WTC11 (cell line): Measurements from ENCODE around the gene IFIT3. TPM values are rescaled to one million over a fixed set of nuclear protein-coding genes. Genes with fewer than 3 reads are reported as not detected.

Experiments
- ATAC-seq: fragments of 200-7000 bp; cut with Tn5 transposase; 2 replicates; pipeline ENCODE4 v1.10.0; 2021; ENCODE audit warnings: mild to moderate bottlenecking, moderate library complexity
- CTCF ChIA-PET: fragments of 300-600 bp; sonication (Branson Sonifier 250); formaldehyde crosslinking; loops from one replicate; lab custom pipeline; 2021; ENCODE audit warnings: antibody characterized with exemption; lab: Charles Lee
- POLR2A ChIA-PET: fragments of 350-600 bp; sonication (Branson Sonifier 250); formaldehyde crosslinking; loops from one replicate; lab custom pipeline; 2021; ENCODE audit warnings: antibody characterized with exemption; lab: Charles Lee
- DNase-seq: peaks from one replicate; pipeline ENCODE4 v3.0.0; 2021; ENCODE audit warnings: low spot score
- H3K27ac Mint-ChIP-seq: 2 replicates; pipeline ENCODE4 v1.8.0; 2021; ENCODE audit warnings: mixed read lengths
- H3K27me3 Mint-ChIP-seq: 2 replicates; pipeline ENCODE4 v1.8.0; 2021; ENCODE audit warnings: low read depth, mild to moderate bottlenecking, moderate library complexity, mixed read lengths
- H3K36me3 Mint-ChIP-seq: 2 replicates; pipeline ENCODE4 v1.8.0; 2021; ENCODE audit warnings: mixed read lengths
- H3K4me1 Mint-ChIP-seq: 2 replicates; pipeline ENCODE4 v1.8.0; 2022; ENCODE audit warnings: mixed read lengths
- H3K4me3 Mint-ChIP-seq: 2 replicates; pipeline ENCODE4 v1.8.0; 2021; ENCODE audit warnings: mild to moderate bottlenecking, moderate library complexity, mixed read lengths
- H3K9me3 Mint-ChIP-seq: 2 replicates; pipeline ENCODE4 v1.8.0; 2021; ENCODE audit warnings: mixed read lengths
- ATF1 ChIP-seq: sonication (generic); formaldehyde crosslinking; IDR thresholded peaks from 2 replicates; pipeline ENCODE4 v1.8.1; 2023; ENCODE audit warnings: mild to moderate bottlenecking, moderate library complexity, missing genetic modification reagents
- ELF4 ChIP-seq: sonication (generic); formaldehyde crosslinking; IDR thresholded peaks from 2 replicates; pipeline ENCODE4 v1.8.1; 2022; ENCODE audit warnings: low read depth, mild to moderate bottlenecking, moderate library complexity, missing genetic modification reagents
- EMX1 ChIP-seq: fragments of 250-450 bp; sonication (Bioruptor Pico); IDR thresholded peaks from 2 replicates; pipeline ENCODE4 v1.8.0; 2021; ENCODE audit warnings: mild to moderate bottlenecking
- GRHL2 ChIP-seq: fragments of 250-450 bp; sonication (Bioruptor Pico); IDR thresholded peaks from 2 replicates; pipeline ENCODE4 v1.8.0; 2022; ENCODE audit warnings: mild to moderate bottlenecking, moderate library complexity; ENCODE audit not compliant: insufficient replicate concordance, severe bottlenecking
- KAT7 ChIP-seq: sonication (generic); formaldehyde crosslinking; IDR thresholded peaks from 2 replicates; pipeline ENCODE4 v1.8.1; 2023; ENCODE audit warnings: missing genetic modification reagents, mild to moderate bottlenecking, borderline replicate concordance
- NFATC4 ChIP-seq: fragments of 250-450 bp; sonication (Bioruptor Pico); IDR thresholded peaks from 2 replicates; pipeline ENCODE4 v1.9.0; 2021; ENCODE audit warnings: mild to moderate bottlenecking
- NFE2L1 ChIP-seq: sonication (generic); formaldehyde crosslinking; IDR thresholded peaks from 2 replicates; pipeline ENCODE4 v1.8.1; 2023; ENCODE audit warnings: missing genetic modification reagents
- NR1H2 ChIP-seq: sonication (generic); formaldehyde crosslinking; IDR thresholded peaks from 2 replicates; pipeline ENCODE4 v1.9.0; 2021; ENCODE audit warnings: mild to moderate bottlenecking, moderate library complexity, missing genetic modification reagents
- OVOL2 ChIP-seq: fragments of 250-450 bp; sonication (Bioruptor Pico); IDR thresholded peaks from 2 replicates; pipeline ENCODE4 v1.9.0; 2021; ENCODE audit warnings: mild to moderate bottlenecking, borderline replicate concordance
- TP53 ChIP-seq: sonication (generic); formaldehyde crosslinking; IDR thresholded peaks from 2 replicates; pipeline ENCODE4 v1.8.1; 2023; ENCODE audit warnings: mild to moderate bottlenecking, missing genetic modification reagents
- ZNF416 ChIP-seq: fragments of 250-450 bp; sonication (Bioruptor Pico); IDR thresholded peaks from 2 replicates; pipeline ENCODE4 v1.9.0; 2021; ENCODE audit warnings: mild to moderate bottlenecking, inconsistent platforms
- ZNF423 ChIP-seq: fragments of 250-450 bp; sonication (Bioruptor Pico); IDR thresholded peaks from 2 replicates; pipeline ENCODE4 v2.1.2; 2022; ENCODE audit warnings: mild to moderate bottlenecking, moderate library complexity
- total RNA-seq: library from RNA; stranded (reverse); gene quantifications from 3 replicates; pipeline ENCODE4 v1.2.3, GENCODE V29; 2021
- TF ChIP-seq, protein P1 (sequence below): sonication (generic); formaldehyde crosslinking; IDR thresholded peaks from 2 replicates; pipeline ENCODE4 v1.8.1; 2022; ENCODE audit warnings: low read depth, missing genetic modification reagents, borderline replicate concordance
- TF ChIP-seq, protein P2 (sequence below): sonication (generic); formaldehyde crosslinking; IDR thresholded peaks from 2 replicates; pipeline ENCODE4 v1.8.0; 2022; ENCODE audit warnings: mild to moderate bottlenecking, missing genetic modification reagents
- TF ChIP-seq, protein P3 (sequence below): sonication (generic); formaldehyde crosslinking; IDR thresholded peaks from 2 replicates; pipeline ENCODE4 v1.8.1; 2023; ENCODE audit warnings: mild to moderate bottlenecking, missing genetic modification reagents
- TF ChIP-seq, protein P4 (sequence below): sonication (generic); formaldehyde crosslinking; IDR thresholded peaks from 2 replicates; pipeline ENCODE4 v1.8.1; 2022; ENCODE audit warnings: low read depth, mild to moderate bottlenecking, moderate library complexity, missing genetic modification reagents, borderline replicate concordance
- TF ChIP-seq, protein P5 (sequence below): sonication (generic); formaldehyde crosslinking; IDR thresholded peaks from 2 replicates; pipeline ENCODE4 v1.8.1; 2022; ENCODE audit warnings: missing genetic modification reagents, borderline replicate concordance
- TF ChIP-seq, protein P6 (sequence below): fragments of 250-450 bp; sonication (Bioruptor Pico); IDR thresholded peaks from 2 replicates; pipeline ENCODE4 v1.9.0; 2021; ENCODE audit warnings: moderate library complexity, mild to moderate bottlenecking, inconsistent platforms, borderline replicate concordance
- TF ChIP-seq, protein P7 (sequence below): sonication (generic); formaldehyde crosslinking; IDR thresholded peaks from 2 replicates; pipeline ENCODE4 v1.8.0; 2022; ENCODE audit warnings: missing genetic modification reagents
- TF ChIP-seq, protein P8 (sequence below): sonication (generic); formaldehyde crosslinking; IDR thresholded peaks from 2 replicates; pipeline ENCODE4 v1.8.0; 2022; ENCODE audit warnings: mild to moderate bottlenecking, missing genetic modification reagents

IFIT3 gene
- total RNA-seq, 1 experiment from 2014 or later, result 0.42 TPM

DNA sequence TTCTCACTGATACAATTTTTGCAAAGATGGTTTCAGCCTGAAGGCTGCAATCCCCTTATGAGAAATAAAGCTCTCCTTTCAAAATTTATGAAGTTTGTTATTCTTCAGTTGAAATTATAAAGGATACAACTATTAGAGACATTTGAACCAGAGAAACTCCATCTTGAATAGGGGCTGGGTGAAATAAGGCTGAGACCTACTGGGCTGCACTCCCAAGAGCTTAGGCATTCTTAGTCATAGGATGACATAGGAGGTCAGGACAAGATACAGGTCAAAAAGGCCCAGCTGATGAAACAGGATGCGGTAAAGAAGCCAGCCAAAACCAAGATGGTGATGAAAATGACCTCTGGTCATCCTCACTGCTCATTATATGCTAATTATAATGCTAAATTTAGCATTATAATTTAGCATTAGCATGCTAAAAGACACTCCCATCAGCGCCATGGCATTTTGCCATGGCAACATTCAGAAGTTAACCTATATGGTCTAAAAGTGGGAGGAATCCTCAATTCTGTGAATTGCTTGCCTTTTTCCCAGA, 27.7 kb downstream of the IFIT3 start (continued):
- TF ChIP-seq NR1H2 (CRISPR knock-in tag) (no peak), EMX1 (CRISPR knock-in tag) (no peak)
- TF ChIP-seq, protein P1, sequence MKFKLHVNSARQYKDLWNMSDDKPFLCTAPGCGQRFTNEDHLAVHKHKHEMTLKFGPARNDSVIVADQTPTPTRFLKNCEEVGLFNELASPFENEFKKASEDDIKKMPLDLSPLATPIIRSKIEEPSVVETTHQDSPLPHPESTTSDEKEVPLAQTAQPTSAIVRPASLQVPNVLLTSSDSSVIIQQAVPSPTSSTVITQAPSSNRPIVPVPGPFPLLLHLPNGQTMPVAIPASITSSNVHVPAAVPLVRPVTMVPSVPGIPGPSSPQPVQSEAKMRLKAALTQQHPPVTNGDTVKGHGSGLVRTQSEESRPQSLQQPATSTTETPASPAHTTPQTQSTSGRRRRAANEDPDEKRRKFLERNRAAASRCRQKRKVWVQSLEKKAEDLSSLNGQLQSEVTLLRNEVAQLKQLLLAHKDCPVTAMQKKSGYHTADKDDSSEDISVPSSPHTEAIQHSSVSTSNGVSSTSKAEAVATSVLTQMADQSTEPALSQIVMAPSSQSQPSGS (CRISPR knock-in tag), result no peak
- TF ChIP-seq, protein P2, sequence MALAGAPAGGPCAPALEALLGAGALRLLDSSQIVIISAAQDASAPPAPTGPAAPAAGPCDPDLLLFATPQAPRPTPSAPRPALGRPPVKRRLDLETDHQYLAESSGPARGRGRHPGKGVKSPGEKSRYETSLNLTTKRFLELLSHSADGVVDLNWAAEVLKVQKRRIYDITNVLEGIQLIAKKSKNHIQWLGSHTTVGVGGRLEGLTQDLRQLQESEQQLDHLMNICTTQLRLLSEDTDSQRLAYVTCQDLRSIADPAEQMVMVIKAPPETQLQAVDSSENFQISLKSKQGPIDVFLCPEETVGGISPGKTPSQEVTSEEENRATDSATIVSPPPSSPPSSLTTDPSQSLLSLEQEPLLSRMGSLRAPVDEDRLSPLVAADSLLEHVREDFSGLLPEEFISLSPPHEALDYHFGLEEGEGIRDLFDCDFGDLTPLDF, result no peak
- TF ChIP-seq, all 79 proteins: peak for 0

DNA sequence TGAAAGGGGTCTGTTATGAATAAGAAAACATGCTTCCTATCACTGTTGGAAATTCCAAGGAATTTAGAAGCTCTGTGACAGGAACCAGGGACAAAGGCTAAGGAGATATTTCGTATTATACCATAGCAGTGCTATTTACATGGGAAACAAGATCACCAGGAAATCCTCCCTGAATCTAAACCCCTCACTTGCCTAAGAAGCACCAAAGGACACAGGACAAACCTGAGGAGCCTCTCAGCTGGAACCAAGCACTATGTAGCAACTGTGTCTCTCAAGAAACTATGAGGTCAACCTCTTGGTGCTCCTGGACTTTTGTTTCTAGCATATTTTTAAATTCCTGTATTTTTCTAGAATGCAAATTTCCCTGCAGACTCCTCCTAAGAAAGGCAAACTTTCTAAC, 29.3 kb downstream of the IFIT3 start:
- Mint-ChIP-seq H3K27ac (no peak overlapping the region), H3K27me3 (no peaks in the 10 kb centered on the region)

DNA sequence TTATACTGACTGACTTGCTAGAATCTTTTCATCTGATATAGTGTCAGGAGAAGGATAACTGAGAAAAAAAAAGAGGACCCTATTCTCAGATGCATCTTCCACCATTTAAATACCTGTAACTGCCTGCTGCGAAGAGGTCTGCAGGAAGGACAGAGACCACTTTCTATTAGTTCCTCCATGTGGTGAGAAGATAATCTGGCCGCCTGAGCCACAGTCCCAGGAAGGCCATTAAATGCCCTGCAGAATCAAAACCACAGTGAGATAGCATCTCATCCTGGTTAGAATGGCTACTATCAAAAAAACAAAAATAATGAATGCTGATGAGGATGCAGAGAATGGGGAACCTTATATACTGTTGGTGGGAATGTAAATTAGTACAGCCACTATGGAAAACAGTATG, 30.2 kb downstream of the IFIT3 start:
- no peaks in the 10 kb centered on the region for H3K27me3 Mint-ChIP-seq
- TF ChIP-seq, protein P3, sequence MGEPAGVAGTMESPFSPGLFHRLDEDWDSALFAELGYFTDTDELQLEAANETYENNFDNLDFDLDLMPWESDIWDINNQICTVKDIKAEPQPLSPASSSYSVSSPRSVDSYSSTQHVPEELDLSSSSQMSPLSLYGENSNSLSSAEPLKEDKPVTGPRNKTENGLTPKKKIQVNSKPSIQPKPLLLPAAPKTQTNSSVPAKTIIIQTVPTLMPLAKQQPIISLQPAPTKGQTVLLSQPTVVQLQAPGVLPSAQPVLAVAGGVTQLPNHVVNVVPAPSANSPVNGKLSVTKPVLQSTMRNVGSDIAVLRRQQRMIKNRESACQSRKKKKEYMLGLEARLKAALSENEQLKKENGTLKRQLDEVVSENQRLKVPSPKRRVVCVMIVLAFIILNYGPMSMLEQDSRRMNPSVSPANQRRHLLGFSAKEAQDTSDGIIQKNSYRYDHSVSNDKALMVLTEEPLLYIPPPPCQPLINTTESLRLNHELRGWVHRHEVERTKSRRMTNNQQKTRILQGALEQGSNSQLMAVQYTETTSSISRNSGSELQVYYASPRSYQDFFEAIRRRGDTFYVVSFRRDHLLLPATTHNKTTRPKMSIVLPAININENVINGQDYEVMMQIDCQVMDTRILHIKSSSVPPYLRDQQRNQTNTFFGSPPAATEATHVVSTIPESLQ (CRISPR knock-in tag), result no peak
- TF ChIP-seq, protein P4, sequence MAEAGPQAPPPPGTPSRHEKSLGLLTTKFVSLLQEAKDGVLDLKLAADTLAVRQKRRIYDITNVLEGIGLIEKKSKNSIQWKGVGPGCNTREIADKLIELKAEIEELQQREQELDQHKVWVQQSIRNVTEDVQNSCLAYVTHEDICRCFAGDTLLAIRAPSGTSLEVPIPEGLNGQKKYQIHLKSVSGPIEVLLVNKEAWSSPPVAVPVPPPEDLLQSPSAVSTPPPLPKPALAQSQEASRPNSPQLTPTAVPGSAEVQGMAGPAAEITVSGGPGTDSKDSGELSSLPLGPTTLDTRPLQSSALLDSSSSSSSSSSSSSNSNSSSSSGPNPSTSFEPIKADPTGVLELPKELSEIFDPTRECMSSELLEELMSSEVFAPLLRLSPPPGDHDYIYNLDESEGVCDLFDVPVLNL (CRISPR knock-in tag), result no peak
- TF ChIP-seq, protein P5, sequence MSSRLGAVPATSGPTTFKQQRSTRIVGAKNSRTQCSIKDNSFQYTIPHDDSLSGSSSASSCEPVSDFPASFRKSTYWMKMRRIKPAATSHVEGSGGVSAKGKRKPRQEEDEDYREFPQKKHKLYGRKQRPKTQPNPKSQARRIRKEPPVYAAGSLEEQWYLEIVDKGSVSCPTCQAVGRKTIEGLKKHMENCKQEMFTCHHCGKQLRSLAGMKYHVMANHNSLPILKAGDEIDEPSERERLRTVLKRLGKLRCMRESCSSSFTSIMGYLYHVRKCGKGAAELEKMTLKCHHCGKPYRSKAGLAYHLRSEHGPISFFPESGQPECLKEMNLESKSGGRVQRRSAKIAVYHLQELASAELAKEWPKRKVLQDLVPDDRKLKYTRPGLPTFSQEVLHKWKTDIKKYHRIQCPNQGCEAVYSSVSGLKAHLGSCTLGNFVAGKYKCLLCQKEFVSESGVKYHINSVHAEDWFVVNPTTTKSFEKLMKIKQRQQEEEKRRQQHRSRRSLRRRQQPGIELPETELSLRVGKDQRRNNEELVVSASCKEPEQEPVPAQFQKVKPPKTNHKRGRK (CRISPR knock-in tag), result no peak
- TF ChIP-seq GRHL2 (CRISPR knock-in tag), result no peak
- TF ChIP-seq NFE2L1 (CRISPR knock-in tag), result no peak
- TF ChIP-seq ZNF423 (CRISPR knock-in tag), result no peak
- no peak for TF ChIP-seq ZNF416 (CRISPR knock-in tag)
- TF ChIP-seq KAT7, result no peak
- no peak for TF ChIP-seq OVOL2 (CRISPR knock-in tag)
- TF ChIP-seq, protein P6, sequence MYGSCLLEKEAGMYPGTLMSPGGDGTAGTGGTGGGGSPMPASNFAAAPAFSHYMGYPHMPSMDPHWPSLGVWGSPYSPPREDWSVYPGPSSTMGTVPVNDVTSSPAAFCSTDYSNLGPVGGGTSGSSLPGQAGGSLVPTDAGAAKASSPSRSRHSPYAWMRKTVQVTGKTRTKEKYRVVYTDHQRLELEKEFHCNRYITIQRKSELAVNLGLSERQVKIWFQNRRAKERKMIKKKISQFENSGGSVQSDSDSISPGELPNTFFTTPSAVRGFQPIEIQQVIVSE (CRISPR knock-in tag), result no peak
- no peak for TF ChIP-seq ELF4 (CRISPR knock-in tag)
- TF ChIP-seq, all 79 proteins: peak for 0
- peaks cover 12% of the 10 kb centered on the region for H3K4me1 Mint-ChIP-seq
- no peak for ATAC-seq
- POLR2A ChIA-PET, result no interaction called here
- peaks cover 17% of the 10 kb centered on the region for H3K9me3 Mint-ChIP-seq
- CTCF ChIA-PET, result interaction anchor here (1.9 kb wide), 1 partner anchor 11 kb away, joined by 7 read pairs; no protein-coding TSS in a partner anchor
- DNase-seq, result no peak
- peaks cover 8% of the 10 kb centered on the region for H3K36me3 Mint-ChIP-seq
- H3K27ac Mint-ChIP-seq, result no peak overlapping the region
- H3K4me3 Mint-ChIP-seq, result no peak overlapping the region

More for the DNA sequence above, 29.3 kb downstream of the IFIT3 start:
- ATAC-seq, result no peak
- peaks cover 18% of the 10 kb centered on the region for H3K4me1 Mint-ChIP-seq
- peaks cover 8% of the 10 kb centered on the region for H3K36me3 Mint-ChIP-seq
- TF ChIP-seq, protein P7, sequence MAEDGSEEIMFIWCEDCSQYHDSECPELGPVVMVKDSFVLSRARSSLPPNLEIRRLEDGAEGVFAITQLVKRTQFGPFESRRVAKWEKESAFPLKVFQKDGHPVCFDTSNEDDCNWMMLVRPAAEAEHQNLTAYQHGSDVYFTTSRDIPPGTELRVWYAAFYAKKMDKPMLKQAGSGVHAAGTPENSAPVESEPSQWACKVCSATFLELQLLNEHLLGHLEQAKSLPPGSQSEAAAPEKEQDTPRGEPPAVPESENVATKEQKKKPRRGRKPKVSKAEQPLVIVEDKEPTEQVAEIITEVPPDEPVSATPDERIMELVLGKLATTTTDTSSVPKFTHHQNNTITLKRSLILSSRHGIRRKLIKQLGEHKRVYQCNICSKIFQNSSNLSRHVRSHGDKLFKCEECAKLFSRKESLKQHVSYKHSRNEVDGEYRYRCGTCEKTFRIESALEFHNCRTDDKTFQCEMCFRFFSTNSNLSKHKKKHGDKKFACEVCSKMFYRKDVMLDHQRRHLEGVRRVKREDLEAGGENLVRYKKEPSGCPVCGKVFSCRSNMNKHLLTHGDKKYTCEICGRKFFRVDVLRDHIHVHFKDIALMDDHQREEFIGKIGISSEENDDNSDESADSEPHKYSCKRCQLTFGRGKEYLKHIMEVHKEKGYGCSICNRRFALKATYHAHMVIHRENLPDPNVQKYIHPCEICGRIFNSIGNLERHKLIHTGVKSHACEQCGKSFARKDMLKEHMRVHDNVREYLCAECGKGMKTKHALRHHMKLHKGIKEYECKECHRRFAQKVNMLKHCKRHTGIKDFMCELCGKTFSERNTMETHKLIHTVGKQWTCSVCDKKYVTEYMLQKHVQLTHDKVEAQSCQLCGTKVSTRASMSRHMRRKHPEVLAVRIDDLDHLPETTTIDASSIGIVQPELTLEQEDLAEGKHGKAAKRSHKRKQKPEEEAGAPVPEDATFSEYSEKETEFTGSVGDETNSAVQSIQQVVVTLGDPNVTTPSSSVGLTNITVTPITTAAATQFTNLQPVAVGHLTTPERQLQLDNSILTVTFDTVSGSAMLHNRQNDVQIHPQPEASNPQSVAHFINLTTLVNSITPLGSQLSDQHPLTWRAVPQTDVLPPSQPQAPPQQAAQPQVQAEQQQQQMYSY (CRISPR knock-in tag), result no peak
- TF ChIP-seq NFATC4 (CRISPR knock-in tag), result no peak
- no peak for TF ChIP-seq TP53
- TF ChIP-seq, protein P8, sequence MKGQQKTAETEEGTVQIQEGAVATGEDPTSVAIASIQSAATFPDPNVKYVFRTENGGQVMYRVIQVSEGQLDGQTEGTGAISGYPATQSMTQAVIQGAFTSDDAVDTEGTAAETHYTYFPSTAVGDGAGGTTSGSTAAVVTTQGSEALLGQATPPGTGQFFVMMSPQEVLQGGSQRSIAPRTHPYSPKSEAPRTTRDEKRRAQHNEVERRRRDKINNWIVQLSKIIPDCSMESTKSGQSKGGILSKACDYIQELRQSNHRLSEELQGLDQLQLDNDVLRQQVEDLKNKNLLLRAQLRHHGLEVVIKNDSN (CRISPR knock-in tag), result no peak
- no peak for TF ChIP-seq ZNF416 (CRISPR knock-in tag)
- TF ChIP-seq ATF1 (CRISPR knock-in tag), result no peak
- CTCF ChIA-PET, result interaction anchor here (1.9 kb wide), 1 partner anchor 12 kb away, joined by 7 read pairs; no protein-coding TSS in a partner anchor
- H3K4me3 Mint-ChIP-seq, result no peak overlapping the region
- POLR2A ChIA-PET, result no interaction called here
- H3K9me3 Mint-ChIP-seq, result peaks cover 17% of the 10 kb centered on the region
- DNase-seq, result no peak
